GM23338 (cell line): Measurements from ENCODE around the gene FYN. TPM values are rescaled to one million over a fixed set of nuclear protein-coding genes. Genes with fewer than 3 reads are reported as not detected.
A peak's percentile ranks its signal among the peaks of the same experiment; 100 is the strongest.

Experiments used
- ATAC-seq: fragments of 200-7000 bp; cut with Tn5 transposase; 3 replicates; pipeline ENCODE4 v1.9.1; 2020
- DNase-seq: peaks from one replicate; pipeline ENCODE4 v3.0.0-alpha.2; 2015; ENCODE audit warnings: low spot score
- H2AFZ ChIP-seq: fragments of 200-600 bp; sonication (generic); 2 replicates; pipeline ENCODE4 v1.8.0; 2016; ENCODE audit warnings: antibody characterized with exemption, mild to moderate bottlenecking, moderate library complexity
- H3F3A ChIP-seq: fragments of 200-600 bp; sonication (generic); replicated peaks from 2 replicates; pipeline ENCODE4 v1.8.0; 2017; ENCODE audit warnings: antibody characterized with exemption, mixed run types, low read depth
- H3K27ac ChIP-seq: fragments of 200-600 bp; sonication (generic); 2 replicates; pipeline ENCODE4 v1.6.1; 2016; ENCODE audit warnings: low read depth
- H3K27me3 ChIP-seq: fragments of 200-600 bp; sonication (generic); 2 replicates; pipeline ENCODE4 v1.8.0; 2016; ENCODE audit warnings: mild to moderate bottlenecking, mixed run types, moderate library complexity; ENCODE audit not compliant: insufficient read depth
- H3K36me3 ChIP-seq: fragments of 200-600 bp; sonication (generic); 2 replicates; pipeline ENCODE4 v1.8.0; 2016; ENCODE audit warnings: mild to moderate bottlenecking; ENCODE audit not compliant: insufficient read depth
- H3K4me1 ChIP-seq: fragments of 200-600 bp; sonication (generic); 2 replicates; pipeline ENCODE4 v1.8.0; 2016; ENCODE audit warnings: mild to moderate bottlenecking, moderate library complexity; ENCODE audit not compliant: insufficient read depth
- H3K4me2 ChIP-seq: fragments of 200-600 bp; sonication (generic); 2 replicates; pipeline ENCODE4 v1.7.1; 2017; ENCODE audit warnings: mixed run types
- H3K4me3 ChIP-seq: fragments of 200-600 bp; sonication (generic); 2 replicates; pipeline ENCODE4 v1.6.1; 2016; ENCODE audit warnings: mixed run types
- H3K79me2 ChIP-seq: fragments of 200-600 bp; sonication (generic); replicated peaks from 2 replicates; pipeline ENCODE4 v1.8.0; 2017; ENCODE audit warnings: mild to moderate bottlenecking; ENCODE audit not compliant: insufficient read depth
- H3K9me2 ChIP-seq: fragments of 200-600 bp; sonication (generic); 2 replicates; pipeline ENCODE4 v1.8.0; 2017; ENCODE audit not compliant: insufficient read depth
- H4K20me1 ChIP-seq: fragments of 200-600 bp; sonication (generic); replicated peaks from 2 replicates; pipeline ENCODE4 v1.8.0; 2017; ENCODE audit warnings: mild to moderate bottlenecking; ENCODE audit not compliant: insufficient read depth
- H3K27ac Mint-ChIP-seq: 2 replicates; pipeline ENCODE4 v1.8.0; 2020; ENCODE audit warnings: inconsistent platforms, mild to moderate bottlenecking, moderate library complexity, mixed read lengths
- H3K27me3 Mint-ChIP-seq: 3 replicates; pipeline ENCODE4 v1.8.0; 2022; ENCODE audit warnings: low read depth, mild to moderate bottlenecking, moderate library complexity, mixed read lengths, inconsistent platforms; ENCODE audit not compliant: insufficient read depth, poor library complexity
- H3K36me3 Mint-ChIP-seq: 3 replicates; pipeline ENCODE4 v1.8.0; 2021; ENCODE audit warnings: low read depth, mild to moderate bottlenecking, inconsistent platforms, moderate library complexity, mixed read lengths
- H3K4me1 Mint-ChIP-seq: 3 replicates; pipeline ENCODE4 v1.8.0; 2020; ENCODE audit warnings: mild to moderate bottlenecking, inconsistent platforms, mixed read lengths
- H3K4me3 Mint-ChIP-seq: 3 replicates; pipeline ENCODE4 v1.8.0; 2021; ENCODE audit warnings: moderate library complexity, mild to moderate bottlenecking, inconsistent platforms, mixed read lengths
- H3K9me3 Mint-ChIP-seq: 3 replicates; pipeline ENCODE4 v1.8.0; 2020; ENCODE audit warnings: moderate library complexity, mild to moderate bottlenecking, inconsistent platforms, mixed read lengths
- ETS1 ChIP-seq: IDR thresholded peaks from 2 replicates; pipeline ENCODE4 v1.6.1; 2016; ENCODE audit warnings: antibody characterized with exemption
- ZNF114 ChIP-seq: fragments of 250-450 bp; sonication (Bioruptor Pico); IDR thresholded peaks from 2 replicates; pipeline ENCODE4 v1.5.0; 2020; ENCODE audit warnings: mild to moderate bottlenecking, moderate library complexity
- ZNF462 ChIP-seq: fragments of 250-450 bp; sonication (Bioruptor Pico); IDR thresholded peaks from 2 replicates; pipeline ENCODE4 v1.5.0; 2020; ENCODE audit warnings: mild to moderate bottlenecking, moderate library complexity
- polyA plus RNA-seq: library from polyadenylated mRNA; unstranded; fragments of >200 nt; fragmentation: Nextera tagmentation; extraction: Ambion mirVana; gene quantifications from 2 replicates; pipeline ENCODE4 v1.2.1, GENCODE V29; 2016
- total RNA-seq: library from RNA; depleted of rRNA; stranded (reverse); fragments of >200 nt; shearing (Covaris generic); gene quantifications from 2 replicates; pipeline ENCODE4 v1.2.3, GENCODE V29; 2014

The FYN gene
- total and polyA plus RNA-seq, 2 experiments from 2014 or later: 46.8 to 143 TPM

DNA sequence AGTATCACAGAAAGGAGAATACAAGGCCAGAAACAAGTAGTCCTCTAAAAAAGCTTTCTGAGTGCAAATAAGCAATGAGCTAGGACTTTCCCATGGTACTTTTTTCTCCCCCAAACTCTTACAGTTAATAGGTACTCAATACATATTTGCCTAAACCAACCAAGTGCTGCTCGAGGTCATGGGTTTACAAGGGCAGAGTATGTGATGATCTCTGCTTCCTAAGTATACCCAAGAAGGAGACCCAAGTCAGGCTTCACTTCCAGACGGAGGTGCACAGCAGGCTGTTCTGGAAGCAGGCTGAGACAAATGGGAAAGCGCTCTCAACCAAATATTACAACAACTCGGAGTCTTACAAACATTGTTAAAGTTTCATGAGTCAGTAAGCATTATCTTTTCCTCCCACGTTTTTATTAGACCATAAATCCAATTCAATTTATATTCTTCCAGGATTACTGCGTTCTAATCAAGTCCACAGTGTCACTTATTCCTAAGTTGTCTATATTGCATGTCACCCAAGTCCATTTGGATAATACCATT, 8.1 kb downstream of the FYN start:
- Histone ChIP-seq H3K27me3 (no peaks in the 10 kb centered on the region), H4K20me1 (peaks cover 6% of the 10 kb centered on the region)
- H3K27ac Mint-ChIP-seq: peak overlapping the region; percentile 25; the same call in 1 of the 2 replicates

More for the DNA sequence above, 8.1 kb downstream of the FYN start:
- no peaks in the 10 kb centered on the region for H3F3A ChIP-seq
- Mint-ChIP-seq H3K27me3 (peaks cover 10% of the 10 kb centered on the region), H3K9me3 (no peaks in the 10 kb centered on the region), H3K36me3 (no peaks in the 10 kb centered on the region), H3K4me3 (no peak overlapping the region), H3K4me1 (peaks cover 84% of the 10 kb centered on the region)
- H3K4me2 ChIP-seq: no peak overlapping the region
- DNase-seq (no peak), ATAC-seq (no peak)
- H3K4me1 ChIP-seq: peaks cover 73% of the 10 kb centered on the region
- H3K9me2 ChIP-seq: no peaks in the 10 kb centered on the region
- no peak overlapping the region for H3K4me3 ChIP-seq
- H2AFZ ChIP-seq: no peak overlapping the region
- no peak overlapping the region for H3K27ac ChIP-seq
- no peaks in the 10 kb centered on the region for H3K36me3 ChIP-seq
- TF ChIP-seq ZNF114 (CRISPR knock-in tag) (no peak), ETS1 (no peak), ZNF462 (CRISPR knock-in tag) (no peak)
- H3K79me2 ChIP-seq: peaks cover 99% of the 10 kb centered on the region
